ENCODE measurements around the gene SIX5.

Gene SIX5

DNA sequence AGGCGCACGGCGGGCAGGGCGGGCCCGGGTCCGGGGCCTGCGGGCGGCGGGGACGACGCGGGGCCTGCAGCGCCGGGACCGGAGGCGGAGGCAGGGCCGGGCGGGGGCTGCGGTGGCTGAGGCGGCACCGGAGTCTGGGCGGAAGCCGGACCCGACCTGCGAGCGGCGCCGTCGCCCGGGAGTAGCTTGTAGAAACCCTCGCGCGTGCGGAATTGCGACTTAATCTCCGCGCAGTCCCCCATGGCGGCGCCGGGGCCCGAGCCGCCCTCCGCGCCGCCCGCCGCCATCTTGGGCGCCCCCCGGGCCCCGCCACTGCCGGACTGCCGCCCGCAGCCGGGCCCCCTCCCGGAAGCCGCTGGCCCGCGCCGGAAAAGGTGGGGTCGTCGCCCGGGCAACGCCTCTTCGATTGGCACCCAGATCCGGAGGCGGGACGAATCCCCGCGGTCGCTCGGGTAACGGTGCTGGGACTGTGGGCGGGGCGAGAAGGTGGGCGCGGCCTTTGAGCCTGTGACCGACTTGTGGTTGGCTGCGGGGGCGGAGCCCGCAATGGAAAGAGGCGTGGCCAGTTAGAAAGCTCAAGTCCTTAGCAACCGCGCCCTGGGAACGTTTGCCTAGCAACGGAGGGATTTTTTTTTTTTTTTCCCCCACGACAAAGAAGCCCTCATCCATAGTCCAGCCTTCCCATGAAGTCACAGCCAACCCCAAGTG is 23.6 kb upstream of the SIX5 start, which contains the start of gene DMWD:
DMWD (minus strand) TSS at position 376 of the 708 bp plus-strand sequence; CDS start at position 287, 89 bp downstream.
- DNase-seq (ENCODE audit: low spot score), result peak; percentile 99

DNA sequence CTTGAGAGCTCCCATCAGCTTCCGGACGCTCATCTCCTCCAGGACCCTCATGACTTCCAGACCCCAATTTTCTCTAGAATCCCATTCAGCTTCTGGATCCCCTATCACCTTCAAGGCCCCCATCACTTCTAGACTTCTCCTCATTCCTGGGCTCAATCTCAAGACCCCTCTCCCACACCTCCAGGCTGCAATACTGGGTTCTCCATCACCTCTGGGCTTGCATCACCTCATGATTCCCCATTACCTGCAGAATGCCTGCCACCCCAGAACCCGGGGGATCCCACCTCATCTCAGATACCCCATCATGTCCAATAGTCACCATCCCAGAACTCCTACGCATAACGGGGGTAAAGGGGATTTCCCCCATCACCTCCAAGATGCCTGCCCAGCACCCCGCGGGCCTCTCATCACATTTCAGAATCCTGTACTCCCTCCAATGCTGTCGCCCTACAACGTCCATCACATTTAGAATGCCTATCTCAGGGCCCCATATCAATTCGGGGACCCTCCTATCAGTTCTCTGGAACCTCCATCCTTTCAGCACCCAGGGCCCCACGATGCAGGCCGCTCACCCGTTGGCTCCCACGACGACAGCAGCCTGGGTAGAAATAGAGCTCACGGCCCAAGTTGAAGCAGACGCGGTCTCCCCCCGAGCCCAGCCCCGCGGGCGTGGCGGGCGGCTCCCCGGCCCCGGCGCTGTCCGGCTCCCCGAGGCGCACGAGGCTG is 22.9 kb upstream of the SIX5 start:
- DNase-seq (ENCODE audit: low spot score), result no peak

DNA sequence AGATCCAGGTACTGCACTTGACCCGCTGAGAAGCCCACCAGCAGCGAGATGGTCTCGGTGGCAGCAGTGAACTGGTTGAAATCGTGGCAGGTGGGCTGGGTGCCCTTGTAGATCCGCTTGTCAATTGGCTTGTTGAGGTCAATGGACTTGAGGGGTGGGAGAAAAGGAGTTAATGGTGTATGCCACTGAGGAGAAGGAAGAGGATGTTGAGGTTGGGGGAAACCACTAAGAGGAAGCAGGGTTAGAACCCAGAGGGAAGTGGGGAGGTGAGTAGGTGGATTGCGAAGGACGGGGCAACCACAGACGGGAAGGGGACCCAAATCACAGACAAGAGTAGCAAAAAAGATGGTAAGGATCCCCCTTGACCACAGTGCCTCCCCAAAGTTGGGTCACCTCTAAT is 21.9 kb upstream of the SIX5 start:
- DNase-seq (ENCODE audit: low spot score), result no peak

DNA sequence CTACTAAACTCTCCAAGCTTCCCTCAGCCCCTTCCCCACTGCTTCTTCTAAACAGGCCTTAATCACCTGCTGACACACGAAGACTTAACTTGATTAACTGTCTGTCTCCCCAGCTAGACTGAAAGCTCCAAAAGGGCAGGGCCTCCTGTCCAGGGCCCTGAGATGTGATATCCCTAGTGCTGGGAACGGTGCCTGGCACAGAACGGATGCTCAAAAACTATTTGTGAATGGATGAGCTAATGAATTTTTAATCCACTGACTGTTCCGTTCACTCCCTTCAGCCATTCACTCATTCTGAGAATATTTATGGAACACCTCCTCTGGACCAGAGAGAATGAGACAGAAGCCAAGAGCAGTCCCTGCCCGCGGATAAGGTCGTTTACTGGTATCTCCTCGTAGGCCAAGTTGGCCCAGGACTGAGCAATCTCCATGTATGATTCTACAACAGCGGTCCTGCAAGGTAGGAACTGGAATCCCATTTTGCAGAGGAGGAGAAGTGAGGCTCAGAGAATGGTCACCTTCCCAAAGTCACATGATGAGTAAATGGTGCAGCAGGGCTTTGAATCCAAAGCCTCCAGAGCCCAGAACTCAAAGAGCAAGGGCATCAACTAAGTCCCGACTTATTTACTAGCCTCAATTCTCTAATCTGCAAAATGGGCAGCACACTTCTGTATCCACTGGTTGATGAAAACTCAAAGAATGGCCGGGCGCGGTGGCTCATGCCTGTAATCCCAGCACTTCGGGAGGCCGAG is 20.2 kb upstream of the SIX5 start:
- DNase-seq (ENCODE audit: low spot score), result no peak

DNA sequence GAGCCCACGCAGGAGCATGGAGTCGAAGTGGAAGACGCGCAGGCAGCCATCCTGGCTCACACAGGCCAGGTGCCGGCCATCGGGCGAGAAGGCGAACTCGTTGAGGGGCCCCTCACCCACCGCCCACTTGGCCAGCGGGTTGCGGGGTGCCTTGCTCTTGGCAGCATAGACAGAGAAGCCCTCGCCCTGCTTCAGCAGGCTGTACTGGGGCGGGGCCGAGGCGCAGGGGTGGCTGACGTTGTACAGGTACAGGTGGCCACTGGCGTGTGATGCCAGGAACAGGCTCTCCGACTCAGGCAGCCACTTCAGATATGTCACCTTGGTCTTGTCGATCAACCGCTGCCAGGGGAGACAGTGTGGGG is 17.5 kb upstream of the SIX5 start:
- DNase-seq (ENCODE audit: low spot score), result no peak

DNA sequence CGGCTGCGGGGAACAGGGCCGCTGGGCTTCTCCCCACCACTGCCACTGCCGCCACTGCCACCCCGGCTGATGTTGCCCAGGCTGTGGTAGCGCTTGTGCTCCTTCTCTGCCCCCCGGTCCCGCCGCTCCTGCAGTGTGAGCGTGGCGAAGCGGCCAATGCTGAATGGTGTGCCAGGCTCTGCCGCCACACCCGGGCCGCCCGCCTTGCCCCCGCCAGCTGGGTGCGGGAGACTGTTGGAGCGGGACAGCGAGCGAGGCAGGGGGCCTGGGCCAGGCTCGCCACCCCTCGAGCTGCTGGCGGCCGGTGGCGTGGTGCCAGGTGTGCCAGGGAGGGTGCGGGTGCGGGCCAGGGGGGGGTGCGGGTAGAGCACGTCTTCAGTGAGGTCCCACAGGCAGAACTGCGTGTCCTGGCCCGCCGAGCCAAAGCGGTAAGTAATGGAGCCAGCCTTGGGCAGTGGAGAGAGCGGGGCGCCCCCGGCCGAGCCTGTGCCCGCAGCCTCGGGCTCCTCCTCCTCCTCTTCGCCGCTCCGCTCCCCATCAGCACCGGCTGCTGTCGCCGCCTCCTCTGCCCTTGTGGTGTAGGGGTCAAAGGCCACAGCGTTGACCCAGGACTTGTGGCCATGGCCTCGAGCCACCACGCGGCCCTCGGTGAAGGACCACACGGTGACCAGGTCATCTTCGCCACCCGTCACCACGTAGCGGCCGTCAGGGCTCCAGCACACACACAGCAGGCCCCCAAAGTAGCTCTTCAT is 16.9 kb upstream of the SIX5 start:
- DNase-seq (ENCODE audit: low spot score), result no peak

DNA sequence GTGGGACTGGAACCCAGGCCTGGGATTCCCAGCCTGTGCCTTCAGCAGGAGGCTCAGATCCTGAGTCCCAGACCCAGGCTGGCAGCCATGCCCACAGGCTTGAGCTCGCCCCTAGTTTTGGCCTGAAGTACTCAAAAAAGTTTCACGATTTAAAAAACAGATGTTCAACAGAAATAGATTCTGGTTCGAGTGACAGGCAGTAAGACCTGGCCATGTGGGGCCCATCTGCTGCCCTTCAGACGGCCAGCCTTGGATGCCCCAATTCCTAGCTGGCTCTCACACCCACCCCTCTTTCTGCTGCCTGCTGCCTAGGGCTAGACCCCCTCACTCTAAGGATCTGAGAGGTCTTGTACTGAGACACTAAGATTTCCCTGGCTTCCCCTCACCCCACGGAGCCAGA is 16.0 kb upstream of the SIX5 start:
- no peak for DNase-seq (ENCODE audit: low spot score)

DNA sequence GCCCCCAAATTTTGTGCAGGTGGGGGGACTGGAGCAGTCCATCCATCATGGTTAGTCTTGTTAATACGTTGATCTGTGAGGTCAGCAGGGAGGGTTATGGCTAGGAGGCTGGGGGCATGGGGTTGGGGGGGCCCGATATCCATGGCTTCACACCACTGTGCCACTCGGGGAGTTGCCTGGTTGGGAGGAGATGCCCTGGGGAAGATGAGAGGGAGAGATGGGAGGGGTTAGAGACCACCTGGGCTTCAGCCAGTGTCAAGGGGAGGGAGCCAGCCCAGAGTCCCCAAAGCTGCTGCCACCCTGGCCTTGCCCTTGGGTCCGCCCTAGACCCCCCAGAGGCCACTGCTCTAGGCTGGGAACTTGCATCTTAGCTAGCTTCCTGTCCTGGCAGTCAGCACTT is 15.0 kb upstream of the SIX5 start:
- no peak for DNase-seq (ENCODE audit: low spot score)

DNA sequence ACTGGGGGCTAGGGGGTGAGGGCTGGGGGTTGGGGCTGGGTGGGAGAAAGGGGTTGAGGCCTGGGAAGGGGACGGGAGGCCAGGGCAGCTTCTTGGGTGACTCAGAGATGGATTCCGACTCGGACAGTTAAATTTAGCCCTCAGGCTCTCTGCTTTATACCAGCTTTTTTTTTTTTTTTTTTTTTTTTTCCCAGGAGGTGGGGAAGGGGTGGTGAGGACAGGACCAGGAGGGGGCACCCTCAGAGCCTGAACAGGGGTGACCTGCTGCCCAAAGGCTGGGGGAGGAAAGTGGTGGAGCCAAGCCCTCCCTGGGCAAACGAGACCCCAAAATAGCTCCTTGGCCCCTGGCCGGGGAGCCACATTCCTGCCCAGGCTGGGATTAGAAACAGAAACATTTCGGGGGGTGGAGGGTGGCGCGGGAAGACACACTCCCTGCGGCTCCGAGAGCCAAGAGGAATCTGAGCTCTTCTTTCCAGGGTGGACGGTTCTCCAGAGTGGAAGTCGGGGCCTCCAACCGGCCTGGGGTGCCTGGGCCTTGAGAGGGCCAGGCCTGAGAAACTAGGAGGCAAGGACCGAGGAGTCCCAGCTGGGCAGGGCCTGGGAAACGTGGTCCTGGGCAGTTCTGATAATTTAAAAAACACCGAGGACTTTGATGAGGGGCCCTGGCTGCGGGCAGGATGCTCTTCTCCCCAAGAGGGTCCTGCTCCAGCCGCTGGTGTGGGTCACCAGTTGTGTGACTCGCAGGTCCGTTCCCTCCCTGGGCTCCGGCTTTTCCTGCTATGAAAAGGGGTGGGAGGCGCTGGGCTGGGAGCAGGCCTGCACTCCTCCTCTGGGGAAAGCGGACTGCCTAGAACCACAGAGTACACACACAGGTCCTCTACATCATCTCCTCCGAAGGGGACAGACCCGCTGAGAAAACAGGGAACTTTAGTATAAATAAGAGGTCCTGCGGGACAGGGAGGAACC is 14.1 kb upstream of the SIX5 start:
- DNase-seq (ENCODE audit: low spot score), result peak; percentile 33

DNA sequence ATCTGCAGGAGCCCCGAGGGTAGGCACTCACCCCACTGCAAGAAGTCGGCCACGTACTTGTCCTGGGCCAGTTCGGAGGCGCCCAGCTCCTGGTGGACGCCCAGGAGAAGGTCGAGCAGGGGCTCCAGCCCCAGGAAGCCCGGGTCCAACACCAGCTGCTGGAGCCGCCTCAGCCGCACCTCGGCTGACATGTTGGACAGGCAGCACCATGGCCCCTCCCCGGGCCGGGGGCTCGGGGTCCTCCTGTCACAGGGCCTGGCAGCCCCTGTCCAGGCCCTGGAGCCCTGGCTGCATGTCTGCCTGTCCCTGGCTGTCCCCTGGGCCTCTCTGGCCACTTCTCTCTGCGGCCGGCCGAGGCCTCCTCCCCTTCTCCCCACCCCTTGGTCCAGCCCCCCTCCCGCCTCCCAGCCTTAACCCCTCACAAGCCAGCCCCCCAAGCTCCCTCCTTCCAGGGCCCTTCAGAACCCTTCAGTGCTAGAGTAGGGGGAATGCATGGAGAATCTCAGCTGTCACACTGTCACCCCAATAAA is 13.2 kb upstream of the SIX5 start, which contains the start of gene DMPK:
DMPK (minus strand) TSS at position 329 of the 530 bp plus-strand sequence; CDS start at position 191, 138 bp downstream.
- DNase-seq (ENCODE audit: low spot score), result no peak

DNA sequence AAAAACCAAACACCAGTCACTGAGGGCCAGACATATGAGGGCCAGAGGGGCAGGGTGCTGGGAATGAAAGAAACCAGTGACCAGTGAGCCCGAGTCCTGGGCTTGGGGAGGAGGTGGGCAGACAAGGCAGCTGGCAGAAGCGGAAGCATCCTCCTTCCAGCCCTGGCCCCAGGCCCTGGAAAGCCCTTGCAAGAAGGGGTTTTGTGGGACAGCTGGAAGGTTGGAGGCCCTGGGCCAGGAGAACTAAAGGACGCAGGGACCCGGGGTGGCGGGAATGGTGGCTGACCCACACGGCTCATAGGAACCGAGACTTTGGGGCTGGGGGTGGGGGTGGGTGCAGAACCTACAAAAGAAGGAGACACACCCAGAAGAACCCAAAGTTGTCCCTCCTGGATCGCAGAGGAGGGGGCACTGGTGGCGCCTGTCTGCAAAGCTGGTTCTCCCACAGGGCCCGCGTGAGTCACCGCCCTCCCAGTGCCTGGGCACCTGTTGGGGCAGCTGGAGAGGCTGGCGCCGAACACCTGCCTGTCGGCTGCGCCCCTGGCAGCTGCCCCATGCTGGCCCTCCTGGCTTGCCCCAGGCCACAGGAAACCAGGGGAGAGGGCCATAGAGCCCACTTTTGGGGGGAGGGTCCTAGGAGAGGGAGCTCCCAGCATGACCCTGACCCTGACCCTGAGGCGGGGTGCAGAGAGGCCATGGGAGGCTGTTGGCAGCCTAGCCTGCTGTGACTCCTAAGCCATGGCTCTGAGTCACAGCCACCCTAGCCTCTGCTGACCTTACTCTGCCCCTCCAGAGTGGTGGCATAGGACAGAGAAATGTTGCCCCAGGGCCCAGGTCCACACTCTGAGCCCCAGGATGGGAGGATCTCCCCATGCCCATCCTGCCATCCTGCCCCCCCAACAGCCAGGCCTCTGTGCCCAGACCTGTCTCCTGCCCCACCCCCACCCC is 12.4 kb upstream of the SIX5 start:
- DNase-seq (ENCODE audit: low spot score), result peak; percentile 47

DNA sequence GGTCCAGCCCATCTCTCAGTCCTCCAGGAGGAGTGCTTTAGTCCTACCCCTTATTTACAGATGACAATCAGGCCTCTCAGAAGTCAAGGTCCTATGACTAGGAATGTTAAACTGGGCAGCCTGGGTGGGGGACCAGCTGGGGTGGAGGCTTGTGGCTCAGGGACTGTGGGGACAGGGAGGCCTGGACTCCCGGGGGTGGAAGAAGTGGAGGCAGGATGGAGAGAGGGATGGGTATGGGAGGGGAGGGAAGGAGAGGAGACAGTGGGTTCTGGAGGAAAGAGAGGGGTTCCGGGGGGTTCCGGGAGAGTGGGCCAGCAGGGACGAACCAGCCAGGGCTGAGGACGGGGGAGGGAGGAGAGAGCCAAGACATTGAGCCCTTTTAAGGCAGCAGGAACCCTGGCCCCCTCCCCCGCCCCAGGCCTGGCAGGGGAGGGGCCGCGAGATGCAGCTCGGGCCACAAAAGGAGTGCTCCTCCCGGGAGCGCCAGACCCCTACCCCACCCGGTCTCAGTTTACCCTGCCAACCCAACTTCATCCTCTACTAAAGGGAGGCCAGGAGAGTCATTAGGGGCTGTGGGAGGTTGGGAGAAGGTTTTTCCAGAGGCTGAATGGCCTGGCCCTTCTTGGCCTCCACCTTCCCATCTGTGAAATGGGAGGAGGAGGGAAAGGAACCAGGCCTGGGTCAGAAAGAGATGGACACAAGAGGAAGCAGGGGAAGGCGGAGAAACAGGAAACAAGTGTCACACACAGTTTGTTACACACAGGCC is 11.6 kb upstream of the SIX5 start:
- DNase-seq (ENCODE audit: low spot score), result no peak

DNA sequence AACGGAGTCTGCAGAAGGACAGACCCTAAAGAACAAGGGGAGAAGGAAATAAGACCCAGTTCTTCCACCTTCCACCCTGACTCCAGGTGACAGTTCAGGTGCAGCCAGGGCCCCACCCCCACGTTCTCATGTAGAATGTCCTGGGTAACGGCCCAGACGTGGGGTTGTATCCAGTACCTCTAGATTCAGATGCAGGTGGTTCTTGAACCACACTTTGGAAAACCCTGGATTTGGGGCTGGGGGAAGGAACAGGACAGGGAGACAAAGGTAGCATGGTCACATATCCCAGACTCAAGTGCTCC is 11.0 kb upstream of the SIX5 start:
- DNase-seq (ENCODE audit: low spot score), result no peak

DNA sequence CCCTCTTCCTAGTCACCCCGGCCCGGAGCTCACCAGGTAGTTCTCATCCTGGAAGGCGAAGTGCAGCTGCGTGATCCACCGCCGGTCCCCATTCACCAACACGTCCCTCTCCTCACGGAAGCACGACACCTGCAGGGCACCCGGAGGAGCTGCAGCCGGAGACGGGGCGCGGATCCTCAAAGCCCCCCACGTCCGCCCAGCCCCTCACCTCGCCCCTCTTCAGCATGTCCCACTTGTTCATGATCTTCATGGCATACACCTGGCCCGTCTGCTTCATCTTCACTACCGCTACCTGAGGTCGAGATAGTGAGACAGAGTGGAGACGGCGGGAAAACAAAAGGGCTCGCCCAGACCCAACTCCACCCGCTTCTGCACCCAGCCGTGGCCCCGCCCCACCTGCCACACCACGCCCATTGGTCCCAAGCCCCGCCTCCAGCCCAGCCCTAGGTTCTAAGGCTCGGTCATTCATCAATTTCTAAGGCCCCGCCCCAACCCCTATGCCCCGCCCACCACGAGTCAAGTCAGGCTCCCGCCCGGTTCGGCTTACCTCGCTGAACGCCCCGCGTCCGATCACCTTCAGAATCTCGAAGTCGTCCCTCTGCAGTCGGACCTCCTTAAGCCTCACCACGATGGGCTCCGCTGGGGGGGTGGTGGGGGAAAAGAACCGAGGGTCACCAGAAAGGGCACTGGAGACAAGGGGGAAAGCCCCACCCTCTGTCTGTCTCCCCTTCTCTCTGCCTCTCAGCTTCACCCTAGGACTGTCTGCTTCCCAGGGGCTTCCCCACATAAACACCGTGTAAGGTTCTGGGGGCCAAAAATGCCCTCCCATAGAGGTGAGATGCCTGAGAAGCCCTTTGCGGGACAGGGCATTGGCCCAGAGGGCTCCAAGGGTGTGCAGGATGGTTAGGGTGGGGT is 10.4 kb upstream of the SIX5 start:
- peak; percentile 78 for DNase-seq (ENCODE audit: low spot score)

DNA sequence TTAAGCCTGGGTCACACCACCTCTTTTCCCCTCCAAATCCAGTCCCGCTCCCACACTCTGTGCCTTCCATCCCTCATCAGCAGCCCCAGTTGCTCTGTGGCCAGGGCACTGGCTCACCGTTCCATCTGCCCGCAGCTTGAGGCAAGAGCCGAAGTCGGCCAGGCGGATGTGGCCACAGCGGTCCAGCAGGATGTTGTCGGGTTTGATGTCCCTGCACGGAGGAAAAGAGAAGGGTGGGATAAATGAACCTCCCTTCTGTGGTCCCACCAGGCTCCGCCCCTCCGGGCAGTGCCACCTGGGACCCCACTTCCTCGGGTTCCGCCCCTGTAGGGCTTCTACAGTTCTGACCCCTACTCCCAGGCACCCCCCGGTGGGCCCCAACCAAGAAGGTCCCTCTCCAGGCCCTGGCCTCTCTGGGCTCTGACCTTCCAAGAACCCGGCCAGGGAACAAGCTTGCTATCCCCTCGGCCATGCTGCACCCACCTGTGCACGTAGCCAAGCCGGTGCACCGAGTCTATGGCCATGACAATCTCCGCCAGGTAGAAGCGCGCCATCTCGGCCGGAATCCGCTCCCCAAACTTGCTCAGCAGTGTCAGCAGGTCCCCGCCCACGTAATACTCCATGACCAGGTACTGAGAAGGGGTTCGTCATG is 9.1 kb upstream of the SIX5 start:
- no peak for DNase-seq (ENCODE audit: low spot score)

DNA sequence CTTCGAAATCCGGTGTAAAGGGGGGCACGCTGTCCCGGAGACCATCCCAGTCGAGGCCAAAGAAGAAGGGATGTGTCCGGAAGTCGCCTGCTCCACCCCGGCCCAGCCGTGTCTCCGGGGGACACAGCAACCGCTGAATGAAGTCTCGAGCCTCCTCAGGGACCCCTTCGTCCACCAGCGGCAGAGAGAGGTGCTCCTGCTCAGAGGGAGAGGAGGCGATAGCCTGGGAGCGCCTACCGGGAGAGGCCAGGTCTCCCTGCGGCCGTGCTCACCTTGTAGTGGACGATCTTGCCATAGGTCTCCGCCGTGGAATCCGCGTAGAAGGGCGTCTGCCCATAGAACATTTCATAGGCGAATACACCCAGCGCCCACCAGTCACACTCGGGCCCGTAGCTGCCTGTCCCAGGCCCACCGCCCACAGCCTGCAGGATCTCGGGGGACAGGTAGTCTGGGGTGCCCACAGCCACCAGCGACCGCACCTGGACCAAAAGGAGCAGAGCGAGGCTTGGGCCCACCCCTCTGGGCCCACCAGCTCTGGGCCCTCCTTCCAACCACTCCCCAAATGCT is 8.4 kb upstream of the SIX5 start:
- DNase-seq (ENCODE audit: low spot score), result no peak

DNA sequence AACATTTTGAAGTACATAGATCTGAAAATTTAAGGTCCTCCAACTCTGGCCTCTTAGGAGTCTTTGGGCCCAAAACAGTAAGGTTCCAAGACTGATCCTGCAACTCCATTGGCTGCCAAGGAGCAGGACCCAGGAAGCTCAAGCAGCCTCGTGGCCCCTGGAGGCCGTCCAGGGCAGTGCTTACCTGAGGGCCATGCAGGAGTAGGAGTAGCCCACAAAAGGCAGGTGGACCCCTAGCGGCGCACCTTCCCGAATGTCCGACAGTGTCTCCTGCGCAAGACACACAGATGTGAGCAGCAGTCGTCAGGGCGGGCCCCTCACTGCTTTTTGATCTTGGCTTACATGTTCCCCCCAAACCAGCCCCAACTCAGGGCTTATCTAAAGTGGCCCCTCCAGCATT is 5.7 kb upstream of the SIX5 start:
- DNase-seq (ENCODE audit: low spot score), result peak; percentile 45

All from kidney tubule cell (primary cell).